Measurements from ENCODE around the gene MAGEA3. TPM values are rescaled to one million over a fixed set of nuclear protein-coding genes. Genes with fewer than 3 reads are reported as not detected.
"Not testable (repeated sequence)": the region's sequence is repeated elsewhere in the genome, so short reads cannot be mapped to it uniquely, and the experiment has no call there.

MAGEA3 gene
- total RNA-seq, 2 experiments from 2014 or later: not detected

GRCh38 chrX:152713815-152714787, 15.5 kb downstream of the MAGEA3 start, which contains the start of gene MAGEA2B:
MAGEA2B (plus strand) TSS chrX:152714628; CDS start chrX:152717107, 2,479 bp downstream.
- H3K36me3 Mint-ChIP-seq (ENCODE audit: low read depth); CTCF ChIA-PET; H3K4me1 Mint-ChIP-seq; H3K9me3 Mint-ChIP-seq; H3K27ac Mint-ChIP-seq; H3K27me3 Mint-ChIP-seq; DNase-seq; POLR2A ChIA-PET; H3K4me3 Mint-ChIP-seq: not testable (repeated sequence)

DNA sequence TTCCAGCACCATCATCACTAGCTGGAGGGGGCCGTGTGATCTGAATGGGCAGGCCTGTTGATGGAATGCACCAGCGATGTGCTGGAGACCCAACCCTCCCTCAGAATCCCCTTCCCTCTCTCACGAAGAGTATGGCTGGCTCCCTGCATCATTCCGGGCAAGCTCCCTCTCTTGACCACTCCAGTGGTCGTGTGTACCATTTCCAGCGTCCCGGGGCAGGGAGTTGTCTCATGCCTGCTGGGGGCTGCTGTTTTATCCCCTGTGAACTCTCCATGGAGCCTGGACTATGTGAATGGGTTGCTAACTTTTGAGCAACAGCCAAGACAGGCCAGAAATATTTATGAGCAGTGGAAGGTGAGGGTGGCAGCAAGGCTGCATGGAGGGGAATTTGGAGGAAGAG, 26.8 kb downstream of the MAGEA3 start:
- Mint-ChIP-seq H3K27ac (no peak overlapping the region), H3K27me3 (peaks cover 3% of the 10 kb centered on the region), H3K9me3 (no peaks in the 10 kb centered on the region), H3K4me3 (no peak overlapping the region), H3K36me3 (ENCODE audit: low read depth) (no peaks in the 10 kb centered on the region), H3K4me1 (no peaks in the 10 kb centered on the region)
- ChIA-PET POLR2A (no interaction called here), CTCF (no interaction called here)
- DNase-seq: no peak

DNA sequence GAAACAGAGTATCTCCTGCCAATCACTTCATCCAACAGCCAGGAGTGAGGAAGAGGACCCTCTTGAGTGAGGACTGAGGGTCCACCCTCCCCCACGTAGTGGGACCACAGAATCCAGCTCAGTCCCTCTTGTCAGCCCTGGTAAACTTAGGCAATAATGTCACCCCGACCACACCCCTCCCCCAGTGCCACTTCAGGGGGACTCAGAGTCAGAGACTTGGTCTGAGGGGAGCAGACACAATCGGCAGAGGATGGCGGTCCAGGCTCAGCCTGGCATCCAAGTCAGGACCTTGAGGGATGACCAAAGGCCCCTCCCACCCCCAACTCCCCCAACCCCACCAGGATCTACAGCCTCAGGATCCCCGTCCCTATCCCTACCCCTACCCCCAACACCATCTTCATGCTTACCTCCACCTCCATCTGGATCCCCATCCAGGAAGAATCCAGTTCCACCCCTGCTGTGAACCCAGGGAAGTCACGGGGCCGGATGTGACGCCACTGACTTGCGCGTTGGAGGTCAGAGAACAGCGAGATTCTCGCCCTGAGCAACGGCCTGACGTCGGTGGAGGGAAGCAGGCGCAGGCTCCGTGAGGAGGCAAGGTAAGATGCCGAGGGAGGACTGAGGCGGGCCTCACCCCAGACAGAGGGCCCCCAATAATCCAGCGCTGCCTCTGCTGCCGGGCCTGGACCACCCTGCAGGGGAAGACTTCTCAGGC, 34.8 kb downstream of the MAGEA3 start, which contains the start of the genes CSAG1 and MAGEA12:
Gene CSAG1, minus strand, starts transcription at position 461 of the 715 bp plus-strand sequence. CDS start 1,261 bp downstream, outside the sequence.
Gene MAGEA12, plus strand, starts transcription at position 497 of the 715 bp plus-strand sequence. CDS start 2,405 bp downstream, outside the sequence.
- no peak for DNase-seq
- Mint-ChIP-seq H3K36me3 (ENCODE audit: low read depth) (no peaks in the 10 kb centered on the region), H3K27me3 (peaks cover 3% of the 10 kb centered on the region), H3K27ac (no peak within 1 kb of the TSS), H3K4me1 (no peaks in the 10 kb centered on the region), H3K4me3 (no peak within 1 kb of the TSS), H3K9me3 (no peaks in the 10 kb centered on the region)
- ChIA-PET POLR2A (no interaction called here), CTCF (no interaction called here)

DNA sequence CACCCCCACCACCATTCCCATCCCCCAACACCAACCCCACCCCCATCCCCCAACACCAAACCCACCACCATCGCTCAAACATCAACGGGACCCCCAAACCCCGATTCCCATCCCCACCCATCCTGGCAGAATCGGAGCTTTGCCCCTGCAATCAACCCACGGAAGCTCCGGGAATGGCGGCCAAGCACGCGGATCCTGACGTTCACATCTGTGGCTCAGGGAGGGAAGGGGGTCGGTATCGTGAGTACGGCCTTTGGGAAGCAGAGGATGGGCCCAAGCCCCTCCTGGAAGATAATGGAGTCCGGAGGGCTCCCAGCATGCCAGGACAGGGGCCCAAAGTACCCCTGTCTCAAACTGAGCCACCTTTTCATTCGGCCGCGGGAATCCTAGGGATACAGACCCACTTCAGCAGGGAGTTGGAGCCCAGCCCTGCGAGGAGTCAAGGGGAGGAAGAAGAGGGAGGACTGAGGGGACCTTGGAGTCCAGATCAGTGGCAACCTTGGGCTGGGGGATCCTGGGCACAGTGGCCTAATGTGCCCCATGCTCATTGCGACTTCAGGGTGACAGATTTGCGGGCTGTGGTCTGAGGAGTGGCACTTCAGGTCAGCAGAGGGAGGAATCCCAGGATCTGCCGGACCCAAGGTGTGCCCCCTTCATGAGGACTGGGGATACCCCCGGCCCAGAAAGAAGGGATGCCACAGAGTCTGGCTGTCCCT, 35.7 kb downstream of the MAGEA3 start:
- H3K27ac Mint-ChIP-seq; POLR2A ChIA-PET; H3K9me3 Mint-ChIP-seq; H3K36me3 Mint-ChIP-seq (ENCODE audit: low read depth); DNase-seq; H3K4me1 Mint-ChIP-seq; H3K27me3 Mint-ChIP-seq; H3K4me3 Mint-ChIP-seq; CTCF ChIA-PET: not testable (repeated sequence)

DNA sequence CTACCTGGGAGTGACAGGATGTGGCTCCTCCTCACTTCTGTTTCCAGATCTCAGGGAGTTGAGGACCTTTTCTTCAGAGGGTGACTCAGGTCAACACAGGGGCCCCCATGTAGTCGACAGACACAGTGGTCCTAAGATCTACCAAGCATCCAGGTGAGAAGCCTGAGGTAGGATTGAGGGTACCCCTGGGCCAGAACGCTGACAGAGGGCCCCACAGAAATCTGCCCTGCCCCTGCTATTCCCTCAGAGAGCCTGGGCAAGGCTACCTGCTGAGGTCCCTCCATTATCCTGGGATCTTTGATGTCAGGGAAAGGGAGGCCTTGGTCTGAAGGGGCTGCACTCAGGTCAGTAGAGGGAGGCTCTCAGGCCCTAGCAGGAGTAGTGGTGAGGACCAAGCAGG, 36.5 kb downstream of the MAGEA3 start:
- no peaks in the 10 kb centered on the region for H3K36me3 Mint-ChIP-seq (ENCODE audit: low read depth)
- POLR2A ChIA-PET: no interaction called here
- CTCF ChIA-PET: no interaction called here
- no peak for DNase-seq
- H3K27ac Mint-ChIP-seq: no peak overlapping the region
- H3K4me1 Mint-ChIP-seq: no peaks in the 10 kb centered on the region
- H3K4me3 Mint-ChIP-seq: no peak overlapping the region
- H3K9me3 Mint-ChIP-seq: no peaks in the 10 kb centered on the region
- H3K27me3 Mint-ChIP-seq: no peaks in the 10 kb centered on the region

DNA sequence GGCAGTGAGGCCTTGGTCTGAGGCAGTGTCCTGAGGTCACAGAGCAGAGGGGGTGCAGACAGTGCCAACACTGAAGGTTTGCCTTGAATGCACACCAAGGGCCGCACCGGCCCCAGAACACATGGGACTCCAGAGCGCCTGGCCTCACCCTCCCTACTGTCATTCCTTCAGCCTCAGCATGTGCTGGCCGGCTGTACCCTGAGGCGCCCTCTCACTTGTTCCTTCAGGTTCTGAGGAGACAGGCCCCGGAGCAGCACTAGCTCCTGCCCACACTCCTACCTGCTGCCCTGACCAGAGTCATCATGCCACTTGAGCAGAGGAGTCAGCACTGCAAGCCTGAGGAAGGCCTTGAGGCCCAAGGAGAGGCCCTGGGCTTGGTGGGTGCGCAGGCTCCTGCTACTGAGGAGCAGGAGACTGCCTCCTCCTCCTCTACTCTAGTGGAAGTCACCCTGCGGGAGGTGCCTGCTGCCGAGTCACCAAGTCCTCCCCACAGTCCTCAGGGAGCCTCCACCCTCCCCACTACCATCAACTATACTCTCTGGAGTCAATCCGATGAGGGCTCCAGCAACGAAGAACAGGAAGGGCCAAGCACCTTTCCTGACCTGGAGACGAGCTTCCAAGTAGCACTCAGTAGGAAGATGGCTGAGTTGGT, 37.4 kb downstream of the MAGEA3 start:
- H3K36me3 Mint-ChIP-seq (ENCODE audit: low read depth): no peaks in the 10 kb centered on the region
- no peaks in the 10 kb centered on the region for H3K9me3 Mint-ChIP-seq
- H3K27me3 Mint-ChIP-seq: no peaks in the 10 kb centered on the region
- DNase-seq: no peak
- ChIA-PET POLR2A (no interaction called here), CTCF (no interaction called here)
- H3K4me3 Mint-ChIP-seq: no peak overlapping the region
- H3K4me1 Mint-ChIP-seq: no peaks in the 10 kb centered on the region
- H3K27ac Mint-ChIP-seq: no peak overlapping the region

- DNase-seq; H3K9me3 Mint-ChIP-seq; H3K4me3 Mint-ChIP-seq; H3K4me1 Mint-ChIP-seq; H3K27ac Mint-ChIP-seq; H3K27me3 Mint-ChIP-seq; POLR2A ChIA-PET; H3K36me3 Mint-ChIP-seq (ENCODE audit: low read depth); CTCF ChIA-PET: not testable (repeated sequence)
Measured at GRCh38 chrX:152736528-152736927, 37.9 kb downstream of the MAGEA3 start.

DNA sequence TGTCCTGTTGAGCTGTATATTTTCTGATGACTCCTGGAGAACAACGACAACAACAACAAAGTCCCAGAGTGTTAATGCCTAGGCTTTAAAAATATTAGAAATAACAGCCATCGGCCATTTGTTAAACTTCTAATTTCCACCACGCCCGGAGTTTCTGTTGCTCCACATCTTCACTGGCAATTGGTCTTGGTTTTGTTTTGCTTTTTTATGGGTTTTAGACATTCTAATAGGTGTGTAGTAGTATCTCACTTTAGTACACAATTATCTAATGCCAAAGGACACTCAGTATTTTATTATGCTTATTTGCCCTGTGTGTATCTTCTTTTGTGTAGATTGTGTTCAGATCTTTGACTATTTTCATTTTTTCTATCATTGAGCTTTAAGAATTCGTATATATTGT, 40.0 kb downstream of the MAGEA3 start:
- CTCF ChIA-PET: no interaction called here
- no peaks in the 10 kb centered on the region for H3K4me1 Mint-ChIP-seq

More for the DNA sequence above, 40.0 kb downstream of the MAGEA3 start:
- no peaks in the 10 kb centered on the region for H3K27me3 Mint-ChIP-seq
- no peak for DNase-seq
- no peaks in the 10 kb centered on the region for H3K9me3 Mint-ChIP-seq
- no peak overlapping the region for H3K4me3 Mint-ChIP-seq
- no peak overlapping the region for H3K27ac Mint-ChIP-seq
- POLR2A ChIA-PET: no interaction called here
- H3K36me3 Mint-ChIP-seq (ENCODE audit: low read depth): no peaks in the 10 kb centered on the region

Other genes with a start within 250 kb of the MAGEA3 start
- gene GABRA3, start 247.5 kb upstream of the MAGEA3 start, total RNA-seq: not detected
- gene GABRQ, start 60.9 kb upstream of the MAGEA3 start, total RNA-seq: not detected
- gene CSAG2, start 10.5 kb downstream of the MAGEA3 start, total RNA-seq: 1 to 10 TPM; 1.3 TPM
- gene MAGEA2B, start 15.8 kb downstream of the MAGEA3 start, total RNA-seq: not detected
- not detected for gene CSAG1, start 34.9 kb downstream of the MAGEA3 start, total RNA-seq
- not detected for gene MAGEA12, start 35.0 kb downstream of the MAGEA3 start, total RNA-seq
- not detected for gene MAGEA2, start 55.0 kb downstream of the MAGEA3 start, total RNA-seq
- gene CSAG3, start 60.4 kb downstream of the MAGEA3 start, total RNA-seq: under 1 TPM in 1 of 2 experiments, not detected in 1; 0.63 TPM
- gene MAGEA6, start 70.9 kb downstream of the MAGEA3 start, total RNA-seq: not detected
- 1 to 10 TPM; 7.7 TPM for gene CETN2, start 132.0 kb downstream of the MAGEA3 start, total RNA-seq
- 10 to 100 TPM; 17.0 to 18.6 TPM for gene NSDHL, start 132.3 kb downstream of the MAGEA3 start, total RNA-seq
- gene ZNF185, start 199.3 kb downstream of the MAGEA3 start, total RNA-seq: under 1 TPM; 0.75 to 0.88 TPM

Measured in activated CD4-positive, alpha-beta memory T cell treated with anti-CD3 and anti-CD28 coated beads, Interleukin-2, amount 10 ng/mL, durations not matched to agents 7 days and 5 days (primary cell).